SK-N-SH treated with all-trans-retinoic acid at 6 μM for 48 hours (cell line): ENCODE results near the gene AGBL1.

ENCODE experiments used
- ATAC-seq: fragments of 200-7000 bp; cut with Tn5 transposase; 3 replicates; pipeline ENCODE4 v1.9.1; 2020; ENCODE audit warnings: mild to moderate bottlenecking, moderate library complexity
- ARNTL ChIP-seq: fragments of 450-650 bp; formaldehyde crosslinking; IDR thresholded peaks from 2 replicates; pipeline ENCODE4 v1.5.0; 2020; ENCODE audit warnings: low read depth, mild to moderate bottlenecking, moderate library complexity, borderline replicate concordance
- CSDC2 ChIP-seq: fragments of 250-450 bp; sonication (Bioruptor Pico); IDR thresholded peaks from 2 replicates; pipeline ENCODE4 v1.5.0; 2020; ENCODE audit warnings: mild to moderate bottlenecking, moderate library complexity
- GLIS3 ChIP-seq: fragments of 250-450 bp; sonication (Bioruptor Pico); IDR thresholded peaks from 2 replicates; pipeline ENCODE4 v1.5.0; 2020; ENCODE audit warnings: mild to moderate bottlenecking, moderate library complexity
- ISL1 ChIP-seq: fragments of 250-450 bp; sonication (Bioruptor Pico); IDR thresholded peaks from 2 replicates; pipeline ENCODE4 v2.1.2; 2022; ENCODE audit warnings: mild to moderate bottlenecking, moderate library complexity
- OSR1 ChIP-seq: fragments of 250-450 bp; sonication (Bioruptor Pico); IDR thresholded peaks from 2 replicates; pipeline ENCODE4 v1.8.0; 2022; ENCODE audit warnings: moderate library complexity, mild to moderate bottlenecking, inconsistent platforms
- POU6F1 ChIP-seq: fragments of 250-450 bp; sonication (Bioruptor Pico); IDR thresholded peaks from 2 replicates; pipeline ENCODE4 v1.8.0; 2021; ENCODE audit warnings: low read depth, mild to moderate bottlenecking, moderate library complexity, borderline replicate concordance
- PPARA ChIP-seq: fragments of 250-450 bp; sonication (Bioruptor Pico); IDR thresholded peaks from 2 replicates; pipeline ENCODE4 v1.5.0; 2020; ENCODE audit warnings: mild to moderate bottlenecking, borderline replicate concordance
- RARB ChIP-seq: fragments of 250-450 bp; sonication (Bioruptor Pico); IDR thresholded peaks from 2 replicates; pipeline ENCODE4 v1.8.0; 2021; ENCODE audit warnings: mild to moderate bottlenecking, moderate library complexity
- SNAI2 ChIP-seq: fragments of 250-450 bp; sonication (Bioruptor Pico); IDR thresholded peaks from 2 replicates; pipeline ENCODE4 v1.5.0; 2020; ENCODE audit warnings: mild to moderate bottlenecking, moderate library complexity
- TOX ChIP-seq: fragments of 250-450 bp; sonication (Bioruptor Pico); IDR thresholded peaks from 2 replicates; pipeline ENCODE4 v1.8.0; 2021; ENCODE audit warnings: mild to moderate bottlenecking, moderate library complexity, borderline replicate concordance
- TSHZ2 ChIP-seq: fragments of 250-450 bp; sonication (Bioruptor Pico); IDR thresholded peaks from 2 replicates; pipeline ENCODE4 v1.5.0; 2020; ENCODE audit warnings: mild to moderate bottlenecking, moderate library complexity
- ZC3H10 ChIP-seq: fragments of 250-450 bp; sonication (Bioruptor Pico); IDR thresholded peaks from 2 replicates; pipeline ENCODE4 v1.5.1; 2021; ENCODE audit warnings: mild to moderate bottlenecking, moderate library complexity
- ZFP3 ChIP-seq: fragments of 250-450 bp; sonication (Bioruptor Pico); IDR thresholded peaks from 2 replicates; pipeline ENCODE4 v1.5.0; 2020; ENCODE audit warnings: mild to moderate bottlenecking, moderate library complexity
- ZNF565 ChIP-seq: fragments of 450-650 bp; formaldehyde crosslinking; conservative IDR thresholded peaks from 2 replicates; pipeline ENCODE4 v1.5.0; 2020; ENCODE audit warnings: low read depth, mild to moderate bottlenecking, moderate library complexity
- ZNF70 ChIP-seq: fragments of 450-650 bp; formaldehyde crosslinking; IDR thresholded peaks from 2 replicates; pipeline ENCODE4 v1.5.0; 2020; ENCODE audit warnings: mild to moderate bottlenecking, moderate library complexity
- ZNF8 ChIP-seq: fragments of 450-650 bp; formaldehyde crosslinking; IDR thresholded peaks from 2 replicates; pipeline ENCODE4 v1.5.0; 2020; ENCODE audit warnings: mild to moderate bottlenecking, moderate library complexity
- TF ChIP-seq, protein P1 (sequence below): fragments of 250-450 bp; sonication (Bioruptor Pico); IDR thresholded peaks from 2 replicates; pipeline ENCODE4 v1.5.1; 2021; ENCODE audit warnings: mild to moderate bottlenecking, moderate library complexity

Gene AGBL1

DNA sequence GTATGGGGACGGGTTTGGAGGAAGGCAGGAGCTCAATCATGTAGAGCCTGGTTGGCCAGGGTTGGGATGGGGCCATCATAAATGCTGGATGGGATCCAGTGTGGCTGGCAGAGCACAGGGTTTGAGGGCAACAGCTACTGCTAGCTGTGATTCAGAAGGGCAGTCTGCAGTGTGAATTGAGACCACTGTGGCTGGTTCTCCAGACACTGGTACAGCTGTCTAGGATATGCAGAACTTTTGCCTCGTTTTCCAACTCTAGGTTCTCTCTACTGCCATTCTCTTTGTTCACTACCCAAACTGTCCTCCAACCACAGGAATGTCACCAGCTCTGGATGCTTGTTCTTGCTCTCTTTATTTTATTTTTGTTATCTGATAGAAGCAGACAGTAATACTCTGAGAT lies 543.6 kb downstream of the AGBL1 start:
- TF ChIP-seq OSR1: no peak
- TF ChIP-seq ZNF70 (CRISPR knock-in tag): no peak
- no peak for TF ChIP-seq ZNF565 (CRISPR knock-in tag)
- ATAC-seq: no peak

DNA sequence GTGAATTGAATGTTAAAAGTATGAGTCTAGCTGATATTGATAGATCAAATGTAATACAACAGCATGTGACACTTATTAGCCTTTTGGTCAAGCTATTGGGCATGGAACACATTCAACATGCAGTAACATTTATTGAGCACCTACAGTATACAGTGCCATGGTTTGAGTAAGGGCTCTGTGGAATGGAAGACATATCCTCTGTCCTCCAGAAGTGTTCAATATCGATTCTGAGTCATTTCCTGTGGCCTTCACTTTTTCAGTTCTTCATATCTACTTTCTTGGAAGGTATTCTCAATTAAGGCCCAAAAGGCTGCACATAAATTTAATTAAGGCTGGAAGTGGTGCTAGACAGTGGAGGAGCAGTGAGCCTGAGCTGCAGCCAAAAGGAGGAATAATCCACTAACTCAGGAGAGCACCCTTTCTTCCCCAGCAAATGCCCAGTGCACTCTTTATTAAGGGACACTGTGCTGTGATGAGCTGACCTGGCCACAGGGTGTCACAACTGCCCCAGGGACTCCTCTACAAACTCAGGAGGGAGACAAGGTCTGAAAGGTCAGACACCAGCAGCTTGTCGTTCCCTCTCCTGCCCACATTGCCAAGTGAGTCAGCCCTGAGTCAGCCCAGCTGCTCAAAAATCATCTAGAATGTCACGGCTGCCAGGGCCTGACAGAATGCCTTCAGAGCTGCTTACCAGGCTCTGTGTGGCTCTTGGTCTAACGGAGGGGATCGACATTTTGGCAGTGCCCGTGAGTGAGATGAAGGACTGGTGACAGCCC lies 544.8 kb downstream of the AGBL1 start:
- ATAC-seq: peak; percentile 98
- TF ChIP-seq TSHZ2 (CRISPR knock-in tag) (no peak), SNAI2 (CRISPR knock-in tag) (no peak), GLIS3 (CRISPR knock-in tag) (no peak), ZFP3 (0 out of 2 replicates have a peak, but pooled peaks have one; percentile 41), ZC3H10 (no peak), ZNF565 (CRISPR knock-in tag) (no peak), CSDC2 (CRISPR knock-in tag) (no peak), POU6F1 (CRISPR knock-in tag) (no peak), ISL1 (CRISPR knock-in tag) (0 out of 2 replicates have a peak, but pooled peaks have one; percentile 11), ZNF8 (no peak)
- TF ChIP-seq, all 23 proteins: peak for 2

- no peak for ATAC-seq
- TF ChIP-seq ZNF8: no peak
- TF ChIP-seq POU6F1 (CRISPR knock-in tag): no peak
- no peak for TF ChIP-seq ZNF565 (CRISPR knock-in tag)
- no peak for TF ChIP-seq TSHZ2 (CRISPR knock-in tag)
- TF ChIP-seq GLIS3 (CRISPR knock-in tag): no peak
- TF ChIP-seq, all 23 proteins: peak for 0
These were observed 550.0 kb downstream of the AGBL1 start for GRCh38 chr15:86629409-86630356.

DNA sequence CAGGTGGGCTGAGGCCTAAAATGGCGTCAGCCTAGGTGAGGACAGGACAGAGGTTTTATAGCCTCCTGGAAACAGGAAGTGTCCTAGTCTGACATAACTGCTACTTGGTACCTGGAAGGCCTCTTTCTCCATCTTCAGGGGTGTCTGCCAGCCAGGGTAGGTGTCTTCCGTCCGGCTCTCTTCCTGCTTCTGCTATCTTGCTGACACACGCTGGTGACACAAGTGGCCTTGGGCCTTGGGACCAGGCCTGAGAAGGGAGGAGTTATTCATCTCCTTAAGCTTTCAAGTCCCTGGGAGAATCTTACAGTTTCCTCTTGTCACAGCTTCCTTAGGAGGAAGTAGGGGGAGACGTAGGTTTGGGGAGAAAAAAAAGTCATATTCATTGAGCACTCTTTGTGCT lies 551.3 kb downstream of the AGBL1 start:
- no peak for ATAC-seq
- no peak for TF ChIP-seq CSDC2 (CRISPR knock-in tag)
- TF ChIP-seq TSHZ2 (CRISPR knock-in tag): no peak
- no peak for TF ChIP-seq RARB
- TF ChIP-seq TOX (CRISPR knock-in tag): no peak
- no peak for TF ChIP-seq ZNF565 (CRISPR knock-in tag)
- TF ChIP-seq ZNF70 (CRISPR knock-in tag): no peak
- TF ChIP-seq ISL1 (CRISPR knock-in tag): no peak
- TF ChIP-seq ARNTL (CRISPR knock-in tag): no peak
- TF ChIP-seq, protein P1, sequence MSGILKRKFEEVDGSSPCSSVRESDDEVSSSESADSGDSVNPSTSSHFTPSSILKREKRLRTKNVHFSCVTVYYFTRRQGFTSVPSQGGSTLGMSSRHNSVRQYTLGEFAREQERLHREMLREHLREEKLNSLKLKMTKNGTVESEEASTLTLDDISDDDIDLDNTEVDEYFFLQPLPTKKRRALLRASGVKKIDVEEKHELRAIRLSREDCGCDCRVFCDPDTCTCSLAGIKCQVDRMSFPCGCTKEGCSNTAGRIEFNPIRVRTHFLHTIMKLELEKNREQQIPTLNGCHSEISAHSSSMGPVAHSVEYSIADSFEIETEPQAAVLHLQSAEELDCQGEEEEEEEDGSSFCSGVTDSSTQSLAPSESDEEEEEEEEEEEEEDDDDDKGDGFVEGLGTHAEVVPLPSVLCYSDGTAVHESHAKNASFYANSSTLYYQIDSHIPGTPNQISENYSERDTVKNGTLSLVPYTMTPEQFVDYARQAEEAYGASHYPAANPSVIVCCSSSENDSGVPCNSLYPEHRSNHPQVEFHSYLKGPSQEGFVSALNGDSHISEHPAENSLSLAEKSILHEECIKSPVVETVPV: no peak
- TF ChIP-seq PPARA (CRISPR knock-in tag): no peak
